GM18505 (cell line): Measurements from ENCODE around the gene SH3RF2.
"Not testable (repeated sequence)": the region's sequence is repeated elsewhere in the genome, so short reads cannot be mapped to it uniquely, and the experiment has no call there.

Source experiments
- ATAC-seq: cut with Tn5 transposase; IDR thresholded peaks from one replicate; pipeline ENCODE4 v1.9.1; 2021; ENCODE audit not compliant: unreplicated experiment
- POLR2A ChIP-seq: IDR thresholded peaks from 4 replicates; pipeline ENCODE4 v1.6.1; 2011; ENCODE audit warnings: borderline replicate concordance; ENCODE audit not compliant: insufficient read depth, insufficient read length; ENCODE audit errors: extremely low read depth

Gene SH3RF2

DNA sequence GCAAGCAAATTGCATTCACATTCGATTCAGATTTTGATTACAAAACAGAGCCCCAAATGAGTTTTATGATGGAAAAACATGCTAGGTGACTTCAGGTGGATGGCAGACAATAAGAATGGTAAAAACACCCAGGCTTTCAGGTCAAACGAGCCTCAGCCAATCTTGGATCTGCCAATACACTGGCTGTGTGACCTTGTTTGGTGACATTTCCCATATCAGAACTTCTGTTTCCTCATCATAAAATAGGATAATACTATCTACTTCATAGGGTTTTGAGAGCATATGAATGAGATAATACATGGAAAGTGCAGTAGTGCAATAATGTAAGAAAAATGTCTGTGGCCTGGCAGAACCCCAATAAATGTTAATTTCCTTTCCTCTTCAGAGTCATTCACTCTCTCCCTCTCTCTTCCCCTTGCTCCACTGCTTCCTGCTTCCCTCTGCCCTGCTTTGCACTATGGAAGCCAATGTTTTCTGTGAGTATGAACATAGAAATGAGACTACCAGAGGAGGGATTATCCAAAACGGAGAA, 54.7 kb downstream of the SH3RF2 start:
- no peak for TF ChIP-seq POLR2A
- no peak for ATAC-seq

DNA sequence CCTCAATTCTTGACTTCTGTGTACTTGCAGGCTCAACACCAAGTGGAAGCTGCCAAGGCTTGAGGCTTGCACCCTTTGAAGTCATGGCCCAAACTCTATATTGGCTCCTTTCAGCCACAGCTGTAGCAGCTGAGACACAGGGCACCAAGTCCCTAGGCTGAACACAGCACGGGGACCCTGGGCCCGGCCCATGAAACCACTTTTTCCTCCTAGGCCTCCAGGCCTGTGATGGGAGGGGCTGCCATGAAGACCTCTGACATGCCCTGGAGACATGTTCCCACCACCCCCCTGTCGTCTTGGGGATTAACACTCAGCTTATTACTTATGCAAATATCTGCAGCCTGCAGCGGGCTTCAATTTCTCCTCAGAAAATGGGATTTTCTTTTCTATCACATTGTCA, 57.2 kb downstream of the SH3RF2 start:
- not testable (repeated sequence) for ATAC-seq

DNA sequence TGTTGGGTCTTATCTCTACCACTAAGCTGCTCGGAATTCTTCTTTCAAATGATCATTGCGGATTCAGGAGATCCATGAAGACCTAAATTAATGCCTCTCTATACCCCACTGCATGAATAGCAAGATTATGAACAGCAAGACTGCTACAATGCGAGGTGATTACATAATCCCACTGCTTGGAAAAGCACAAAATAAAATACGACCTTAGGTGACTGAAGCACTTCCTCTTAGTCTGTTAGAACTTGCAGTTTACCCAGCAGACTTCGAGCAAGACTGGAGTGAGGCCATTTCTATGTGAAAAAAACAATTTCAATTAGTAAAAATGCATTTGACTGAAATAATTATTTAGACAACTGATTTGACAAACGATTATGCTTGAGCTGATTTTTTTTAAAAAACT, 59.8 kb downstream of the SH3RF2 start:
- ATAC-seq, result no peak
- no peak for TF ChIP-seq POLR2A

DNA sequence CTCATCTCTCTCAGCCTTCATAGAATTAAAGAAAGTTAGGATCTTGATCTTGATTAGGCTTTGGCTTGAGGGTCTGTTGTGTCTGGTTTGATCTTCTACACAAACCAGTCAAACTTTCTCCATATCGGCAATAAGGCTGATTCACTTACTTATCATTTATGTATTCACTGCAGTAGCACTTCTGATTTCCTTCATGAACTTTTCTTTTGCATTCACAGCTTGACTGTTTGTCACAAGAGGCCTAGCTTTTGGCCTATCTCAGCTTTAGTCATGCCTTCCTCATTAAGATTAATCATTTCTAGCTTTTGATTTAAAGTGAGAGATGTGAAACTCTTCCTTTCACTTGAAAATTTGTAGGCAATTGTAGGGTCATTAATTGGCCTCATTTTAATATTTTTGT, 62.8 kb downstream of the SH3RF2 start:
- ATAC-seq, result no peak

DNA sequence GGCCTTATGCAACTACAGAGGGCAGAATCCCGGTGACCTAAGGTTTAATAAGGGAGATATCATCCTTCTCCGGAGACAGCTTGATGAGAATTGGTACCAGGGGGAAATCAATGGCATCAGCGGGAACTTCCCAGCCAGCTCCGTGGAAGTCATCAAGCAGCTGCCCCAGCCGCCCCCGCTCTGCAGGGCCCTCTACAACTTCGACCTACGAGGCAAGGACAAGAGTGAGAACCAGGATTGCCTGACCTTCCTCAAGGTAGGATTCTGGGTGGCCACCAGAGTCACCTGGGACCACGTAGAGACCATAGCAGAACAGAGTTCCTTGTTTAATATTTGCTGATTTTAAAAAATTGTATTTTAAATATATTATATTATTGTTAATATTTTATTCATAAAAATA, 63.7 kb downstream of the SH3RF2 start:
- TF ChIP-seq POLR2A, result no peak
- no peak for ATAC-seq

More for the DNA sequence above, 62.8 kb downstream of the SH3RF2 start:
- no peak for TF ChIP-seq POLR2A

DNA sequence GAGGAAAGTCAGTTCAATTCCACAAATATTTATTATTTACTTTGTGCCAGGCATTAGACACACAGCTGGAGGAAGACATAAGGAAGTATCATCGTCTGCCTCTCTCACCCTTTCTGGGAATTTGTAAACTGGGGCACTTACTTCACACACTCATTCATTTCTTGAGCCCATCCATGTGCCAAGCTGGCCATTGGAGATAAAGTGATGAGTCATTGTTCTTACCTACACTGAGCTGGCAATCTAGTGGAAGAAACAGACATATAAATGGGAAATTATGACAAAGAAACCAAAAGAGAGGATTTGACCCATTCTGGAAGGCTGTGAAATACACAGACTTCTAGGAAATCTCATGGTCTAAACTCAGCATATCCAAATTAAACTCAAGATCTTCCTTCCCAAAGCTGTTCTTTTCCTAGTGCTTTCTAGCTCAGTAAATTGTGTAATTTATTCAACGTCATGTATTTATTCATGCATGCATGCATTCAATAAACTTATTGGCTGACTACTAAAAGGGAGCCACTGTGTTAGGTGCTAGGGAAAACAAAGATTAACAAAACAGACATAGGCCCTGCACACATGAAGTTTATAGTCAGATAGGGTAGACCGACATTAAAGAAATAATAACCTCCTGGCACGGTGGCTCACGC, 65.3 kb downstream of the SH3RF2 start:
- ATAC-seq, result no peak
- TF ChIP-seq POLR2A, result no peak

DNA sequence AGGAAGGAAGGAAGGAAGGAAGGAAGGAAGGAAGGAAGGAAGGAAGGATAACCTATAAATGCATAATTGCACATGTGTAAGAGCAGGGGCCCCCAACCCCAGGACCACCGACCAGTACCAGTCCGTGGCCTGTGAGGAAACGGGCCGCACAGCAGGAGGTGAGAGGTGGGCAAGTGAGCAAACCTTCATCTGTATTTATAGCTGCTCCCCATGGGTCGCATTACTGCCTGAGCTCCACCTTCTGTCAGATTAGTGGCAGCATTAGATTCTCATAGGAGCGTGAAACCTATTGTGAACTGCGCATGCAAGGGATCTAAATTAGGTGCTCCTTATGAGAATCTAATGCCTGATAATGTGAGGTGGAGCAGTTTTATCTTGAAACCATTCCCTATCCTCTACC, 66.1 kb downstream of the SH3RF2 start:
- ATAC-seq, result no peak
- no peak for TF ChIP-seq POLR2A

DNA sequence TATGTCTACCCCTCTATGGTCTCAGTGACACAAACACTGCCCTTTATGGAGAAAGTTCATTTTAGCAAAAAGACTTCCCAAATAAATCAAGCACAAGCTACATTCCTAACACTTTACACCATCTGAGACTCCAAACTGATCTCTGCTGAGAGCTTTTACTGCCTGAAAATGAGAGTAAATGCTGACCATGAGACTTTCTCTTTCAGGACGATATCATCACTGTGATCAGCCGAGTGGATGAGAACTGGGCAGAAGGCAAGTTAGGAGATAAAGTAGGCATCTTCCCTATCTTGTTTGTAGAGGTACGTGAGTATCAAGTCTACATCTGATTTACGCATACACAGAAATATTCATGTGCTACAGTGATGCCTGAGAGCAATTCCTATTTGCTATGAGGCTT, 67.5 kb downstream of the SH3RF2 start:
- TF ChIP-seq POLR2A, result no peak
- no peak for ATAC-seq

DNA sequence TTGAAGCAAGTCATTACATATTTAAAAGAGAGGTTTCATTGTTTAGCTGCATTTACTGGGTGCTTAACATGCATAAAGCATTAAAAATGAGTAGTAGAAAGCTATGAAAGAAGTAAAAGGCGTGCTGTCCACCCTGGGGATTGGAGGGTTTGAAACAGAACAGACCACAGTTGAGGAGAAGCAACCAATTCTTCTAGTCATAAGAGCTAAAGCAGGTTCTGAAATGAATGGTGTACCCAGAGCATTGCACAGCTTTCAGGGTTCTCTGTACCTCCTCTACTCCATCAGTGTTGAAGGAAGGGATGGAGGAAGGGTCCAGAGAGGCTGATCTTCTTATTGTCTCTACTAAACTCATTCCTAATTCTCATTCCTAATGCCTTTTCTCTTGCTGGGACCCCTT, 68.9 kb downstream of the SH3RF2 start:
- no peak for TF ChIP-seq POLR2A
- no peak for ATAC-seq

DNA sequence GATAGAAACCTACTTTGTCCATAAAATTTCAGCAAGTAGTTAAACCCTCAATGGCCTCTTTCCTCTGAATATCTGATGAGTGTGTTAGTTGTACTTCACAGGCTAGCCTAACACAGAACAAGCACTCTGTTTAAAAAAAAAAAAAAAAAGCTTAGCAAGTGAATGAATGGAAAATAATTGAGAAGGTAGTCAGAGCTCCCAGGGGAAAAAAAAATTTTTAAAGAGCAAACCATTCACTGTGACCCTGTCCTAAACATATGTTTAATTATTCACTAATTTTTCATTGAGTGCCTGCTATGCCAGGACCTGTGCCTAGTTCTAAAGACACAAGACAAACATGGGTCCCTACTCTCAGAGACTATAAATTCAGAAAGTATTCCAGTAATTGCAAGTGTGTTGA, 69.3 kb downstream of the SH3RF2 start:
- no peak for ATAC-seq
- no peak for TF ChIP-seq POLR2A

DNA sequence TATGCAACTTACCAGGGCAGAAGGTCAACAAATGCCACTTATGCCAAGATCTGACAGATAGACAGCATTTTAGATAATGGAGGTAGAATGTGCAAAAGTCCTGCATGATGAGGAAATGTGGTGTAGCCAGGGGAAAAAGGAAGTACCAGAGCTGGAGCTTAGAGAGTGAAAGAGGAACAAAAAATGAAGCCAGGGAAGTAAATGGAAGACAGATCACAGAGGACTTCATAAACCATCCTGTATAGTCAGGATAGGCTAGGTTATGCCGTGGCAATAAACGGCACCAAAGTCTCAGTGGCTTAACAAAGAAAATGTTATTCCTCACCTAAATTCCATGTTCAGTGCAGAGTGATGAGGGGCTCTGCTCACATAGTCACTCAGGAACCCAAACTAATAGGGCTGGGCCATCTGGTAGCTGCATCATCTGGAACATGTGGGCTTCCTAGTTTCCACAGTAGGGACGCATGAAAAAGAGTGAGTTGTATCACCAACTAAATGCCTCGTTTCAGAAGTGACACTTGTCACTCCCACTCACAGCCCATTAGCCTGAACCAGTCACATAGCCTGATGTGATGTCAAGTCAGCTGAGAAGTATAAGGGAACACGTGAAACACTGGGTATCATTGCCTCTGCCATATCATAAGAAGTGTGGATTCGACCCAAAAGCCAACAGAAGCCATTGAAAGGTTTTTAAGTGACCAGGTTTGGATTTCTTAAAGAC, 70.3 kb downstream of the SH3RF2 start:
- no peak for TF ChIP-seq POLR2A
- no peak for ATAC-seq

DNA sequence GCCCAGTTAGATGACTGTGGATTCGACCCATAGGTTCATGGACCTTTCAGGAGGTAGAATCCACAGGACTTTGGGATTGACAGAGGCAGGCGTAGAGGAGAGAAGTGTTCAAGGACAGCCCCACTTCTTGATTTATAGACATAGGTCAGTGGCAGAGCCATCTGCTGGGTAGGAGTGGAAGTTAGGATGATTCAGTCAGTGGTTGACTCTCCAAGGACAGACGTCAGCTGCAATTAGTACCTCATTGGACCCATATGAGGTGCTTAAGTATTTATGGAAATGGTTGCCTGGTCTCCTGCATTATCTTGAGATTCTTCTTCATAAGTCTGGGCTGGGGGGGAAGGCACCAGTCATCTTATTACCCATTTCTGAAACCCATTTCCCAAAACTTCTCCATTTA, 70.9 kb downstream of the SH3RF2 start:
- TF ChIP-seq POLR2A, result no peak
- no peak for ATAC-seq

DNA sequence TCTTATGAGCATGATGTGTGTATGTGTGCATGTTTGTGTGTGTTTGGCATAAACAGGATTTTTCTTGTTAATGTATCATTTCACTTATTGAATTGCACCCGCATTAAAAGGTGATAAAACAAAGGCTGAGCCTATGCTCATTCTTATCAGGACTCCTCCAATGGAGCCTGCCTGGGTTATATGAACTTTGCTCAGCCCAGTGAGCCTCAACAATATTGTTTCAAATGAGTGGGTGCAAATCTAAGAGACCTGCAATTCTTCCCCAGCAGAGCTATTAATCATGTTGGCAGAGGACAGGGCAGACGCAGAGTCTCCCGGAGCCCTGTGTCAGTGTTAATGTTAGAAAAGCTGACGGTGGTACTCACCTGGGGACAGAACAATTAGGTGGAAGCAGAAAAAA, 71.6 kb downstream of the SH3RF2 start:
- ATAC-seq, result no peak
- no peak for TF ChIP-seq POLR2A

DNA sequence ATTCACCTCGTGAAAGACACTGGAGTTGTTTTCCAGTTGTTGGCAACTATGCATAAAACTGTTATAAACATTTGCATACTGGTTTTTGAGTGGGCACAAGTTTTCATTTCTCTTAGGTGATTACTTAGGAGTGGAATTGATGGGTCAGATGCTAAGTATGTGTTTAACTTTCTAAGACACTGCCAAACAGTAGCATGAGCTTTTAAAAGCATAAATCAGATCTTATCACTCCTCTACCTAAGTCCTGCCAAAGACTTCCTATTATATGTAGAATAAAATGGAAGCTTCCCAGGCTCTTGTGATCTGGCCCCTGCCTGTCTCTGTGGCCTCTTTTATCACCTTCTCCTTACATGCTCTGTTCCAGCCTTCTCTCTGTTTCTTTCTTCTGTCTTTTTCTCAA, 72.6 kb downstream of the SH3RF2 start:
- ATAC-seq, result no peak
- TF ChIP-seq POLR2A, result no peak

DNA sequence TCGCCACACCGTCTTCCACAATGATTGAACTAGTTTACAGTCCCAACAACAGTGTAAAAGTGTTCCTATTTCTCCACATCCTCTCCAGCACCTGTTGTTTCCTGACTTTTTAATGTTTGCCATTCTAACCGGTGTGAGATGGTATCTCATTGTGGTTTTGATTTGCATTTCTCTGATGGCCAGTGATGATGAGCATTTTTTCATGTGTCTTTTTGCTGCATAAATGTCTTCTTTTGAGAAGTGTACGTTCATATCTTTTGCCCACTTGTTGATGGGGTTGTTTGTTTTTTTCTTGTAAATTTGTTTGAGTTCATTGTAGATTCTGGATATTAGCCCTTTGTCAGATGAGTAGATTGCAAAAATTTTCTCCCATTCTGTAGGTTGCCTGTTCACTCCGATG, 74.1 kb downstream of the SH3RF2 start:
- not testable (repeated sequence) for ATAC-seq

DNA sequence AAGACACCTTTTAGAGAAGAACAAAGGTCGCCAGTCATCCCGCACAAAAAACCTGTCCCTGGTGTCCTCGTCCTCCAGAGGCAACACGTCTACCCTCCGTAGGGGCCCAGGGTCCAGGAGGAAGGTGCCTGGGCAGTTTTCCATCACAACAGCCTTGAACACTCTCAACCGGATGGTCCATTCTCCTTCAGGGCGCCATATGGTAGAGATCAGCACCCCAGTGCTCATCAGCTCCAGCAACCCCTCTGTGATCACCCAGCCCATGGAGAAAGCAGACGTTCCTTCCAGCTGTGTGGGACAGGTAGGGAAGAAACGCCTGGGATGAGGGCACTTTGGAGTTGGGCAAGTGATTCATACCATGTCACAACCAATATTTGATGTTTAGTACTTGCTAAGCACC, 77.4 kb downstream of the SH3RF2 start:
- TF ChIP-seq POLR2A, result no peak
- ATAC-seq, result no peak
